Liver (tissue), 3 donors: ENCODE data around the gene THADA.

Source experiments
- CTCF ChIP-seq: fragments of 150-350 bp; IDR thresholded peaks from 2 replicates; pipeline ENCODE4 v1.5.1; 2017; ENCODE audit warnings: improper control_type of control experiment, low read depth, low read length; ENCODE audit not compliant: missing input control
- JUND ChIP-seq, 2 donors: IDR thresholded peaks; 2 replicates each; pipeline ENCODE4 v1.6.1; 2016; ENCODE audit warnings: antibody characterized with exemption in 2 of 2
- MAX ChIP-seq: IDR thresholded peaks from 2 replicates; pipeline ENCODE4 v1.6.1; 2016; ENCODE audit warnings: antibody characterized with exemption
- RAD21 ChIP-seq, 2 donors: IDR thresholded peaks; 2 replicates each; pipeline ENCODE4 v1.6.1; 2016; ENCODE audit warnings: antibody characterized with exemption in 2 of 2, mild to moderate bottlenecking in 2 of 2
- REST ChIP-seq: IDR thresholded peaks from 2 replicates; pipeline ENCODE4 v1.6.1; 2016; ENCODE audit warnings: antibody characterized with exemption, mild to moderate bottlenecking
- SP1 ChIP-seq: IDR thresholded peaks from 2 replicates; pipeline ENCODE4 v1.6.1; 2018; ENCODE audit warnings: antibody characterized with exemption, mild to moderate bottlenecking
- YY1 ChIP-seq: IDR thresholded peaks from 2 replicates; pipeline ENCODE4 v1.6.1; 2016; ENCODE audit warnings: antibody characterized with exemption, mild to moderate bottlenecking
- ZBTB33 ChIP-seq: IDR thresholded peaks from 2 replicates; pipeline ENCODE4 v1.6.1; 2016; ENCODE audit warnings: antibody characterized with exemption
- donor health status: healthy.
- donor health status: healthy.

- TF ChIP-seq CTCF = no peak
- no peak for TF ChIP-seq SP1
- no peak for TF ChIP-seq ZBTB33
- no peak for TF ChIP-seq MAX
- no peak for TF ChIP-seq YY1
- no peak for TF ChIP-seq RAD21 (IDR thresholded peaks at IDR 0.05)
- TF ChIP-seq REST = no peak
- TF ChIP-seq JUND (IDR thresholded peaks at IDR 0.05) = no peak
These were observed 388.1 kb downstream of the THADA start for GRCh38 chr2:43207553-43208300.
